Measurements from ENCODE around the gene RAD51B.
"Not testable (repeated sequence)": the region's sequence is repeated elsewhere in the genome, so short reads cannot be mapped to it uniquely, and the experiment has no call there.

The RAD51B gene

DNA sequence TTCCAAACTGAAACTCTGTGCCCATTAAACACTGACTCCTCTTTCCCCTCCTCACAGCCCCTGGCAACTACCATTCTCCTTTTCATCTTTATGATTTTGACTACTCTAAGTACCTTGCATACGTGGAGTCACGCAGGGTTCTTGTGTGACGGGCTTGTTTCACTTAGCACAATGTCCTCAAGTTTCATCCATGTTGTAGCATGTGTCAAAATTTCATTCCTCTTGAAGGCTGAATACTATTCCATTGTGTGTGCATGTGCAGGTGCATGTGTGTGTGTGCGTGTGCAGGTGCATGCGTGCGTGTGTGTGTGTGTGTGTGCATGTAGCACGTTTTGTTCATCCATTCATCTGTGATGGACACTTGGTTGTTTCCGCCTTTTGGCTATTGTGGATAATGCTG, 867.1 kb downstream of the RAD51B start:
- DNase-seq = no peak

DNA sequence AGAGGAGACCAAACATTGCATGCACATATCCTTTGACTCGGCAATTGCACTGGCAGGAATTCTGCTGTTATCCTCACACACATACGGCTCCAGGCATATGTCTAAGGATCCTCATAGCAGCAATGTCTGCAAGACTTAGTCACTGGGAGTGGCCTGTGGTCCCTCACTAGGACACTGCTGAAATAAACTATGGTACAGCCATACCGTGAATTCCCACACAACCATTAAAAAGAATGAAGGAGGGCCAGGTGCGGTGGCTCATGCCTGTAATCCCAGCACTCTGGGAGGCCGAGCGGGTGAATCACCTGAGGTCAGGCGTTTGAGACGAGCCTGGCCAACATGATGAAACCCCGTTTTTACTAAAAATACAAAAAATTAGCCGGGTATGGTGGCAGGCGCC, 868.2 kb downstream of the RAD51B start:
- no peak for DNase-seq

DNA sequence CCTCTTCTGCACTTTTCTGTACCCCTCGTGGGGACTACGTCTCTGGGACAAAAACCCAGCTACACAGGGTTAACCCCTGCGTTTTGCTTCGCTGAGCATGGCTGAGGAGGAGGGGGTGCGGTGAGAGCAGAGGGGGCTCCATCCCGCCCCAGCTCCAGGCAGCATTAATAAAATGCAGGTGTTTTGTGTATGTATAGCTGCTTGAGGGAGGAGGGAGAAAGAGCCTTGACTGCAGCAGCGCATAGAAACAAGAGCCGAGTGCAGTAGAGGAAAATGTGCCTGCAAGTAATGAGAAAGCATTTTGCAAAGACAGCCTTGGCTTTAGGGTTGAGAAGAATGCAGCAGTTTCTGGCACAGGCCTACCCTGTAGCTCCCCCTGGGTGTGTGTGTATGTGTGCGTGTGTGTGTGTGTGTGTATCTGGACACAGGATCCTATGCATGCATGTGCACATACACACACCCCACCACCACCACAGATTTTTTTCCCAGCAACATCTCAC, 869.3 kb downstream of the RAD51B start:
- no peak for DNase-seq

DNA sequence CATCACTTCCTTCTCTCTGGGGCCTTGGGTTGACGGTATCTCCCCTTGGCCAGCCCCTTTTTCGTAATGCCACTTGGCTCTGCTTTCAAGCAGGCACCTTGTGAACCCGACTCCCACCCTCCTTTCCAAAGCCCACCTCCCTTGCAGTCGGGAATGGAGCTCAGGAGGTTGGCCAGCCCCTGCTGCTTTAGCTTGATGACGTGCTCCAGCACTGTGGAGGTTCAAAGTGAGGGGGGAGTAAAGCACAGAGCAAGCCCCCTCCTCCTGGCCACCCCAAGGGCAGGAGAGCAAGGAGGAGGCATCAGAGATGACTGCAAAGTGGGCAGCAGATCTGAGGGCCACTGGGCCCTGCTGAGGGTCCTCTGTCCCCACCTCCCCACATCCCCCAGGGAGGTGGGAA, 869.9 kb downstream of the RAD51B start:
- DNase-seq = no peak

DNA sequence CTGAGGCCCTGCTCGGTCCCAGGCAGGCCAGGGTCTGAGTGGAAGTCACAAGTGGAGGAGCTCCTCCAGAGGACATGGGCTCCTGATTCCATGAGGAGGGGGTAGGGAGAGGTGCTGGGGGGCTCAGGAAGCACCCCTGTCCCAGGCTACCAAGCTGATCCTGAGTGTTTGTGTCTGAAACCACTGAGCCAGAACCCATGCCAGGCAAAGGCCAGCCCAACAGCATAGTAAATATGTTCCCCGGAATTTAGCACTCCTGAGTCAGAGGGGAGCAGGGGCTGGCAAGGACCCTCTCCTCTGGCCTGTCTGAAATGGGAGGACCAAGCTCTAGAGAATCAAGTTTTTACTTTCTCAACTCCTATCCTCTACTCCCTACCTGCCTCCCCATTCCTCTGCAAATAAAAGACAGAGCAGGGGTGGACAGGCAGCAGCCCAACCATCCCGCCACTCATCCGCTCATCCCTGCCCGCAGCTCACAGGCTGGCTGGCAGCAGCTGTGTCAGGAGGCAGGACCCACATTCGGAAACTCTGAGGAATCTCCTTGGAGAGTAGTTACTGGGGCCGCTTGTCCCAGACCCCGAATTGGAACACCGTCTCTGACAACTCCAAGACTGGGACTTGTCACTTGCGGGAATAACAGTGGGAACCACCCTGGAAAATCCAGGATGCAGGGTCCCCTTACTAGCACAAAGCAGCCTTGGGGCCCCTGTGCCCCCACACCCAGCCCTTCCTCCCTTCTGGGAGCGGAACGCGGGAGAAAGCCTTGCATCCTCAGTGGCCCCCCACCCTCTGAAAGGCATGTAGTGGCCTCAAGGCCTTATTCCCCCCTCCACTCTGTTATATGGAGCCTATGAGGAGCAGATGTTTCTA, 870.7 kb downstream of the RAD51B start:
- no peak for DNase-seq

DNA sequence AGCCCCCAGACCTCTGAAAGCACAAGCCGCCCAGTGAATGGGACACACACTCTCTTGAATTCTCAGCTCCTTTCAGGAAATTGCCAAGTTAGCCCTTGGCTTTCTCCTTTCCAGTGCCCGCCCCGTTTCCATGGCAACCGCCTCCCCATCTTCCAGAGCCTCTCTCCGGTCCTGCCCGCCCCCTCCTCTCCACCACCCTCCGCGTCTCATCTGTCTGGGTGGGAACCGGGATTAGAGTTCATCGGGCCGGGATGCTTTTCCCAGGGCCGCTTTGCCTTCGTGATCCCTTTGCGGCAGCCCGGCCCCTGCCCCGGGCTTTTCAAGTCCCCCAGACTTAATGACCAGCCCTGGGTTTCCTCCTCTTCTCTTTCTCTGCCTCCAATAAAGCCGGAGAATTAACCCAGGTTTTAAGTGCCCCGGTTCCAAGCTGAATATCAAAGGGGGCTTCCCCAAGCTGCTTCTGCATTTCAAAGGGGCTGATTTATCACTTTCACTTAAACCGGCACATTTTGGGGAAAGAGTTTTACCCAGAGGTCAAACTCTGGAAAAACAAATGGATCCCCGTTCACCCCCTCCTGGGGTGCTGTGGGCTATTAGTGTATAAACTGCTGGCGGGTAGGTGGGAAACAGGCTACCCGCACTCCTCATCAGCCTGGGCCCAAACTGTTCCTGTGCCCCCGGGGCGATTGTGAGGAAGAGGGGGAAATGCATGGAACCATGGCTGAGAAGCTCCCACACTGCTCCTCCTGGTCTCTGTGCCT, 871.6 kb downstream of the RAD51B start:
- DNase-seq = no peak

DNA sequence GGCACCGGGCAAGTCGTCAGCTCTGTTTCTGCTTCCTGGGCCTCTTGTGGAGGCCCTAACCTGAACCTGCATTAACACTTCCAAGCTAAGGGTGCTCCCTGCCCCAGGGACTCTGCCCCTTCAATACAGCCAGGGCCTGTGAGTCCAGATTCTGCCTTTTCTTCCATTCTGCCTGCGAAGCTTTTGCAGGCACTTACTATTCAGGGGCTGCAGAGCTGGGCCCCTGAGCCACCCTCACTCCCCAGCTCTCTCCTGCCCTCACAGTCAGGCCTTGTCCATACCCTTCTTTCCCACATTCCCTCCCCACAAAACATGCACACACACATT, 872.2 kb downstream of the RAD51B start:
- no peak for DNase-seq

DNA sequence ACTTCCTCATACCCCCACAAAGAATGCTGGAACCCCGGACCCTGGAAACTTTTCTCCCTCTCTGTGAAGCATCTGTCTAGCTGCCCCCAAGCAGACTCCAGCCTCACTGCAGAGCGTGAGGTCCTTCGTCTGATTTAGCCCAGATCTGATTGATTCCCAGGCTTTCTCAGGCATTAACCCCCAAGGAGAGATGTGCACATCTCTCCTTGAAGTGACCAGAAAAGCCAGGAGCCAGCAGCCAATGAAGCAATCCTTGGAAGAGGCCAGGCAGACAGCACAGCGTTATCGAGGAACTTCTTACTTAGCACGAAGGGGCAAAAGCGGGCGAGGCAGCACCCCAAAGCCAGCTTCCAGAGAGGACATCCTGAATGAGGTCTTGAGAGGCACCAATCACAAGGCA, 872.6 kb downstream of the RAD51B start:
- DNase-seq = no peak

DNA sequence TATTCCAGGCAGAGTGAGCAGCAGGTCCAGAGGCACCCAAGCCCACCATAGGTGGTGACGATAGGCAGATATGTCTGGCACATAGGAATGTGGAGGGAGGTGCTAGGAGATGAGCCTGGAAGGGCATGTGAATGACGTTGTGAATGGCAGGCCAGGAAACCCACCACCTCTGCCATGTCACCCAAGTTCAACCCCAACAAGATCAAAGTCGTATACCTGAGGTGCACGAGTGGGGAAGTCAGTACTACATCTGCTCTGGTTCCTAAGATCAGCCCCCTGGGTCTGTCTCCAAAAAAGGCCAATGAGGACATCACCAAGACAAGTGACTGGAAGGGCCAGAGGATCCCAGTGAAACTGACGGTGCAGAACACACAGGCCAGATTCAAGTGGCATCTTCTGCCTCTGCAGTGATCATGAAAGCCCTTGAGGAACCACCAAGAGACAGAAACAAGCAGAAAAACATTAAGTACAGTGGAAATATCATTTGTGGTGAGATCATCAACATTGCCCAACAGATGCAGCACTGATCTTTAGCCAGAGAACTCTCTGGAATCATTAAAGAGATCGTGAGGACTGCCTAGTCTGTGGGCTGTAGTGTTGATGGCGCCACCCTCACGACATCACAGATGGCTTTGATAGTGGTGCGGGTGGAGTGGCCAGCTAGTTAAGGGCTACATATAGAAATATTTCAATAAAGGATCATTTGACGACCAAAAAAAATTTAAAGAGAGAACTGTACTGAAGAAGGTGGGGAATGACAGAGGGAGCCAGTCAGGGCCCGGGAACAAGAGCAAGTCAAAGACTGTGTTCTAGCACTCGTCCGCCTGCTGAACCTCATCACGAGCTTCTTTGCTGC, 873.6 kb downstream of the RAD51B start:
- DNase-seq = no peak

DNA sequence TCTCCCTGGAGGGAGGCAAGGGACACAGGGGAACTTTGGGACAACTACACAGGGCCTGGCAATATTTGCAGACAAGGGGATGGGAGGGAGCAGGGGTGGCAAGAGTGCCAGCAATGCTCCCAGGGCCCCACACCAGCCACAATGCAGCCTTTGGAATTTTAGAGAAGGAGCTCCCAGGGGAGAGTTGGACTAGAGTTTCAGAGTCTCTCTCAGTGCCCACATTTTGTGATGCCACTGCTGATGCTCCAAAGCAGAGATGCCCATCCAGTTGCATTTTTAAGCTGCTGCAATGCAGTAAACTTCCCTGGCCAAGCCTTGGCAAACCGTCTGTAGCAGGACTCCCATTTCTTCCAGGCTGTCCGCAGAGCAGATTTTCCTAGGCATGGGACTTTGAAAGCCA, 874.3 kb downstream of the RAD51B start:
- DNase-seq = no peak

DNA sequence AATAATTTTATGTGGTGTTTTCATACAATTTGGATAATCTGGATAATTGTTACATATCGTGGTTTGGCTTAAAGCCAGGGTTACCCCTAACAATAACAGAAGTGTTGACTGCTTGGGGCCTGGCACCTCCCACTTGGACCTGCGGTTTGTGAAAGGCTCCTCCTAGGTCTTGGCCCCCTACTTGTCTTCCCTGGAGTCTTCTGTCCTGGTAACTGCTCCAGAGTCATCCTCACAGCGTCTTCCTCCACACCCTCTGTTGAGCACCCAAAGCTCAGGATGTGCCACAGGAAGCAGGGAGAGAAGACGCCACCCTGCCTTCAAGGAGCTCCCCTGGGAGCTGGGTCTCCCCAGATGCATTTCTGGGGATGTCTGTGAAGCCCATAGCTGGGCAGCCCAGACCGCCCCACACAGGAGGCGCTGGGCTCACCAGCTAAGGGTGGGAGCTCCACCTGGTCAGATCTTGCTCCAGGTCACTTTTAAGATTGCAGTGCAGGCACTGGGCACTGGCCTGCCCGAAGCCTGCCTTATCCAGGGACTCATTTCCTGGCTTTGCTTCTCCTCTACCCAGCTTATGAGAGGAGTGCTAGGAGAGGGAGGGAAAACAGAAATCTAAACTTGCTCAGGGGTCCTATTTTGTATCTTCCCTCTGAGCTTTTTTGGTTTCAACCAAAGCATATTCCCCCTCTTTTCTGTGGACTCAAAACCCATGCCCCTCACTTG, 875.1 kb downstream of the RAD51B start:
- DNase-seq = no peak

DNA sequence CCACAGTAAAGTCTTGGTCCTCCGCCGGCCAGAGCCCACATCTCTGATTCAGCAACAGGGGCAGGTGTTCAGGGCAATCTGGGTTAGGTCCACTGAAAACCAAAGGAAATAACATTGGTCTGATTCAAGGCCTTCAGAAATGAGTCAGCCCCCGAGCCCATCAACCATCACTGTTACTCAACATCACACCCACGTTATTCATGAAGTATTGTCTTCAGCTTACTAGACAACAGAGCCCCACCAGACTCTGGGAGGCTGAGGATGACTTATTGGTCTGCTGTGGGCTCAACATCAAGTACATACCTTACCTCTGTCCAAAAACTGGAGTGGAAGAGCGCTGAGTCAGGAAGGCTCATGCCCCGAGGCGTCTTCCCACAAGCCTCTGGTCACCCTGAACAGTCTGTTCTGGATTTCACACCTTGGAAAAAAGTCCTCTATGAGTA, 875.8 kb downstream of the RAD51B start:
- peak; percentile 33 for DNase-seq

DNA sequence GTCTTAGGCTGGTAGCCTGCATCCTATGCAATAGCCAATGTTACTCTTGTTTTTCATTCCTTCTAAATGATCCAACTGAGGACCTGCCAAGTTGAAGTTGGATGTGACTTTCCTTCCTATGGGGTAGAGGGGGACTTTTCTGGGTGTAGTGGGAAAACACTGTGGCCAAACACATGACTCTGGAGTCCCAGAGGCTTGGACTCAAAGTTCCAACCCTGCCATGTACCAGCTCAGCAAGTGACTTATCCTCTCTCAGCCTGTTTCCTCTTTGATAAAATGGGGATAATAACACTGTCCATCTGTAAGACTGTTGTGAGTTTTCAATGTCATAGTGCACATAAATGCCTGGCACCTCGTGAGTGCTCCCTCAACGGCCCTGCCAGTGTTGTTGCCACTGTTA, 876.3 kb downstream of the RAD51B start:
- DNase-seq = no peak

DNA sequence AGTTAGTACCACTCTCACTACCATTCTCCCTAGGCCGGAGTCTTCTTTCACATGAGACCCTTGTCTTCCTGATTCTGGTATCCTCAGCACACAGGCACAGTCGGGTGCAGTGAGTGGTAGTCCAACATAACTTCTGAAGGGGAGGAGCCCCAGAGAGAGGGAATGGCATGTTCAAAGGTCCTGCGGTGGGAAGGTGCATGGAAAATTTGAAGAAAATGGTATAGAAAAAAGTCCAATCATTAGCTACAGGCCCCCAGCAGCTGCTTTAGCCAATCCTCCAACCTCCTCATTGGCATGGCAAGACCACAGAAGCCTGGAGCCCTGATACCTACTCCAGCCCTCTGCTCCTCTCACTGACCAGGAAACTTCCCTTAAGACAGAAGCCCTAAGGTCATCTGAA, 876.7 kb downstream of the RAD51B start:
- DNase-seq = no peak

DNA sequence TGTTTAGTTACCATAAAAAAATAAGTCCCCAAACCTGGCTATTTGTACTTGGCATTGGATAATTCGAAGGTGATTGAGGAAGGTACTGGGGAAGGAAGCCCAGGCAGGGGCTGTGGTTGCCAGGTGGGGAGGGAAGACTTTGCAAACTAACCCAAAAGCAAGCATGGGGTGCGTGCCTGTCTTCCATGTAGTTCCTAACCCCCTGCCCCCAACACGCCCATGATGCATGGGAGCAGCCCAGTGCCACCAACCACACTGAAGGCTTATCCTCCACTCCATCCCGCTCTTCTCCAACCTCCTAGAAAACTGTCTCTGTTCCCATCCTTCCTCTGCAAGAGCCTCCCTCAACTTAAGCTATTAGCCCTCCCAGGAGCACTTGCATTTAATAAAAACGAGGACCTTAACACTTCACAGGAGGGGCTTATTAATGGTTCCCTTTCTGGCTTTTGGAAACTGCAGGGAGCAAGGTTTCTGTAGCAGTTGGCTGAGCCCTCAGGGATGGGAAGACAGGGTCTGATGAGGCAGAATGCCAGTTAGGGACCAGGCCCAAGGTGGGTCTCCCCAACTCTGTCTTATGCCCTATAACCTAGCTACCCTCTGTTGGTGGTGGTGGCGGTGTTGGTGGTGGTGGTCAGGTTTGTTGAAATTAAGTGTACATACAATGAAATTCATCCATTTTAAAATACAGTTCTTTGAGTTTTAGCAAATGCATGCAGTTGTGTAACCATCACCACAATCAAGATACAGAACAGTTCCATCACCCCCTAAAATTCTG, 877.3 kb downstream of the RAD51B start:
- no peak for DNase-seq

DNA sequence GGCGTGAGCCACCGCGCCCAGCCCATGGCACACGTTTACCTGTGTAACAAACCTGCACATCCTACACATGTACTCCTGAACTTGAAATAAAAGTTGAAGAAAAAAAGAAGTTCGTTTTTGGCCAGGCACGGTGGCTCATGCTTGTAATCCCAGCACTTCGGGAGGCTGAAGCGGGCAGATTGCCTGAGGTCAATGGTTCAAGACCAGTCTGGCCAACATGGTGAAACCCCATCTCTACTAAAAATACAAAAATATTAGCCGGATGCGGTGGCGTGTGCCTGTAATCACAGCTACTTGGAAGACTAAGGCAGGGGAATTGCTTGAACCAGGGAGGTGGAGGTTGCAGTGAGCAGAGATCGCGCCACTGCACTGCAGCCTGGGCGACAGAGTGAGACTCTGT, 879.2 kb downstream of the RAD51B start:
- not testable (repeated sequence) for DNase-seq

DNA sequence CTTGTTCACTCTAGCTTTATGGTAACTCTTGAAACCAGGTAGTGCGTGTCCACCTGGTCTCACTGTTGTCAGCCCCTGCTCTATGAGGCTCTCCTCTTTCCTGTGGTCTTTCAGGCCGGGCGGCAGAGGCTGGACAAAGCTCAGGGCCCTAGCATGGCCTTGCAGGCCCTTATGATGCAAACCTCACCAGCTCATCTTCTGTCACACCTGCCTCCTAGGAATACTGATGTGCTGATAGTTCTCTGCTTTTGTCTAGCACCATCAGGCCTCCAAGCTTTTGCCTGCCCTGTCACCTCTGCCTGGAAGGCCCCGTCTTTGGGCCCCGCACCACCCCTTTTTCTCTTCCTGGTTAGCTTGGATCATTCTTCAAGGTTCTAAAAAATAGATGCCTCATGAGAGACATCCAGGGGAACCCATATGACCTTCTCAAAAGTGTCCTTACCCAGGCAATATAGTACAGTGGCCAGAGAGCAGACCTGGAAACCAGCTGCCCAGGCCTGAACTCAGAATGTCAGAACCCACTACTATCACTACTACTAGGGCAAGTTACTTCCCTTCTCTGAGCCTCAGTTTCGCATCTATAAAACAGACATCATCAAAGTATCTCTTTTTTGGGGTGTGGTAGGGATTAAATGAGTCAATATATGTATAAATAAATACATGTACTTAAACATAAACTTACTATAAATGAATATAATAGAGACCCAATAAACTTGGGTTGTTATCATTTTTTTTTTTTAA, 881.6 kb downstream of the RAD51B start:
- DNase-seq = no peak

DNA sequence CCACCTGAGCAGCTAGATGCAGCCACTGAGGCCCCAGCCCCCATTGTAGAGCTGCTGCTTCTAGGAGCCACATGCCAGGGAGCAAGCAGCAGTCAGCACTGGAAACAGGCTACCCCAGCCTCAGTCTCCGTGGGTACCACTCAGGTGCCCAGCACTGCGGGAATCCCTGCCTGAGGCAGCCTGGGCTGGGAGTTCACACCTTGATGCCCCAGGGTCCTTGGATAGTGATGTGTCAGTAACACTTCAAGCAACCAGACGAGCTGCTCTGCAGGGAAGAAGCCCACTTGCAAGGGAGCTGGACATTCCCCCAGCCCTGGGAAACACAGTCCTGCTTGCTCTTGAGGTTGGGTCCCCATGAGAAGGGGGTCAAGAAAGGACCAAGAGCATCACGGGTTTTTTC, 882.6 kb downstream of the RAD51B start:
- DNase-seq = no peak

DNA sequence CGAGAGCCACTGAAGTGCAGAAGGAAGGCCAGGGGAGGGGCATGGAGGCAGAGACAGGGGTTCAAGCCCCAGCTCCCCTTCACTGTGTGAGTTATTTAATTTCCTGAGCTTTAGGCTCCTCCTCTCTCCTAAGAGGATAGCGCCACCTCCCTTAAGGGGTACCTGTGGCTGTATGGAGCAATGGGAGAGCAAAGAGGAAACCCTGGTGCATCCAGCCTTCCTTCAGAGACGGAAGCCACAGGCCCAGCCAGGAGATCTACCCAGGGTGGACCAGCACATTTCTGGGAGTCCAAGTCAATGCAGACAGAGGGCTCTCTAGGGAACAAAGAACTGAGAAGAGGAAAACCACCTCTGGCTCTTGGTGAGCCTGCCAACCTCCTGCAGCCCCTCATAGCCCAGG, 883.0 kb downstream of the RAD51B start:
- no peak for DNase-seq

DNA sequence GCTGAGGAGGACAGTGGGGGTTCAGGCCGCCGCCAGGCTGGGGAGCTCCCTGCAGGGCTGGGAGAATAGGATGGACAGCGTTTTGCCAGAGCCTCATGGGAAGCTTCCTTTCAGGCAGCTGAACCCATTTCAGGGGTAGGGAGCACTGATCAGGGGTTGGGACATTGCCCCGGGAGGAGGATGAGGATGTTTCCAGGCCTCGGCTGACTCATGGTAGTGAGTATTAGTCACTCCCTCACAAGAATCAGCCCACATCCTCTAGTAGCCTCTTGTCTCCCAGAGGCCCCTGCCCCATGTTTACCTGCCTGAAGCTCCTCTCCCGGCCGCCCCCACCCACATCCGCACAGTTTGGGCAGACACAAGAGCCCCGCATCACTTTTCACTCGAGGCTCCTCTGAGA, 883.5 kb downstream of the RAD51B start:
- no peak for DNase-seq
